H1 (cell line): ENCODE data around the gene XYLB. TPM values are rescaled to one million over a fixed set of nuclear protein-coding genes. Genes with fewer than 3 reads are reported as not detected.

Source experiments
- POLR2AphosphoS5 ChIP-seq: IDR thresholded peaks from 2 replicates; pipeline ENCODE4 v1.6.1; 2011; ENCODE audit warnings: low read depth, low read length
- RBBP5 ChIP-seq: IDR thresholded peaks from 2 replicates; pipeline ENCODE4 v1.7.1; 2012; ENCODE audit warnings: low read depth, mild to moderate bottlenecking, inconsistent platforms, low read length, moderate library complexity, borderline replicate concordance
- polyA plus RNA-seq, 7 experiments: library from polyadenylated mRNA; depleted of rRNA in 3 of 7; stranded (reverse) in 5 of 7; unstranded in 2 of 7; fragments of >200 nt in 5 of 7; fragments of 200-250 nt in 2 of 7; gene quantifications; 1 replicate in 5 of 7; 2 replicates in 1 of 7; 4 replicates in 1 of 7; pipeline versions ENCODE4 v1.2.1 to v1.2.3, GENCODE V29; 2011 to 2013; ENCODE audit warnings: missing spikeins in 2 of 7, mixed read lengths in 2 of 7
- total RNA-seq: library from RNA; stranded (reverse); fragmentation: NEBNext Ultra II Directional; extraction: Animal tissue kit (Norgen Biotek cat#: 25700); gene quantifications from 2 replicates; pipeline ENCODE4 v1.2.1, GENCODE V29; 2021
- TF ChIP-seq, protein P1 (sequence below): fragments of 300-600 bp; sonication (generic); IDR thresholded peaks from 2 replicates; pipeline ENCODE4 v1.7.1; 2012; ENCODE audit warnings: low read length, moderate library complexity, mild to moderate bottlenecking, inconsistent platforms; ENCODE audit not compliant: insufficient replicate concordance

Gene XYLB
- total and polyA plus RNA-seq, 2 of the 8 experiments (the other 6 are each of a cell fraction or from before 2014, with no cell fraction given), result 1.7 to 5.5 TPM

DNA sequence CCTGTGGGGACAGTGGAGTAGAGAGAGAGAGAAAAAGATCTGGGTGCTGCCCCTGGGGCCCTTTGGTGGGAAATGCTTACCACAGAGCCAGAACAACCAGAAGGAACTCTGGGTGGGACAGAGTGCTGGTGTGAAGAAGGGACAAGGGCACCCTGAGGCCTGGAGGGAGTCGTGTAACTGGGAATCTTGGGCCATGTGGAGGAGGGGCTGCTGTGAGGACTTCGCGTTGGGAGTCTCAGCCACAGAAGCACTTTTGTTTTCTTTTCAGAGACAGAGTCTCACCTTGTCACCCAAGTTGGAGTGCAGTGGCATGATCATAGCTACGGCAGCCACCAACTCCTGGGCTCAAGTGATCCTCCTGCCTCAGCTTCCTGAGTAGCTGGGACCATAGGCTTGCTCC, 24.3 kb downstream of the XYLB start (continued):
- TF ChIP-seq, protein P1, sequence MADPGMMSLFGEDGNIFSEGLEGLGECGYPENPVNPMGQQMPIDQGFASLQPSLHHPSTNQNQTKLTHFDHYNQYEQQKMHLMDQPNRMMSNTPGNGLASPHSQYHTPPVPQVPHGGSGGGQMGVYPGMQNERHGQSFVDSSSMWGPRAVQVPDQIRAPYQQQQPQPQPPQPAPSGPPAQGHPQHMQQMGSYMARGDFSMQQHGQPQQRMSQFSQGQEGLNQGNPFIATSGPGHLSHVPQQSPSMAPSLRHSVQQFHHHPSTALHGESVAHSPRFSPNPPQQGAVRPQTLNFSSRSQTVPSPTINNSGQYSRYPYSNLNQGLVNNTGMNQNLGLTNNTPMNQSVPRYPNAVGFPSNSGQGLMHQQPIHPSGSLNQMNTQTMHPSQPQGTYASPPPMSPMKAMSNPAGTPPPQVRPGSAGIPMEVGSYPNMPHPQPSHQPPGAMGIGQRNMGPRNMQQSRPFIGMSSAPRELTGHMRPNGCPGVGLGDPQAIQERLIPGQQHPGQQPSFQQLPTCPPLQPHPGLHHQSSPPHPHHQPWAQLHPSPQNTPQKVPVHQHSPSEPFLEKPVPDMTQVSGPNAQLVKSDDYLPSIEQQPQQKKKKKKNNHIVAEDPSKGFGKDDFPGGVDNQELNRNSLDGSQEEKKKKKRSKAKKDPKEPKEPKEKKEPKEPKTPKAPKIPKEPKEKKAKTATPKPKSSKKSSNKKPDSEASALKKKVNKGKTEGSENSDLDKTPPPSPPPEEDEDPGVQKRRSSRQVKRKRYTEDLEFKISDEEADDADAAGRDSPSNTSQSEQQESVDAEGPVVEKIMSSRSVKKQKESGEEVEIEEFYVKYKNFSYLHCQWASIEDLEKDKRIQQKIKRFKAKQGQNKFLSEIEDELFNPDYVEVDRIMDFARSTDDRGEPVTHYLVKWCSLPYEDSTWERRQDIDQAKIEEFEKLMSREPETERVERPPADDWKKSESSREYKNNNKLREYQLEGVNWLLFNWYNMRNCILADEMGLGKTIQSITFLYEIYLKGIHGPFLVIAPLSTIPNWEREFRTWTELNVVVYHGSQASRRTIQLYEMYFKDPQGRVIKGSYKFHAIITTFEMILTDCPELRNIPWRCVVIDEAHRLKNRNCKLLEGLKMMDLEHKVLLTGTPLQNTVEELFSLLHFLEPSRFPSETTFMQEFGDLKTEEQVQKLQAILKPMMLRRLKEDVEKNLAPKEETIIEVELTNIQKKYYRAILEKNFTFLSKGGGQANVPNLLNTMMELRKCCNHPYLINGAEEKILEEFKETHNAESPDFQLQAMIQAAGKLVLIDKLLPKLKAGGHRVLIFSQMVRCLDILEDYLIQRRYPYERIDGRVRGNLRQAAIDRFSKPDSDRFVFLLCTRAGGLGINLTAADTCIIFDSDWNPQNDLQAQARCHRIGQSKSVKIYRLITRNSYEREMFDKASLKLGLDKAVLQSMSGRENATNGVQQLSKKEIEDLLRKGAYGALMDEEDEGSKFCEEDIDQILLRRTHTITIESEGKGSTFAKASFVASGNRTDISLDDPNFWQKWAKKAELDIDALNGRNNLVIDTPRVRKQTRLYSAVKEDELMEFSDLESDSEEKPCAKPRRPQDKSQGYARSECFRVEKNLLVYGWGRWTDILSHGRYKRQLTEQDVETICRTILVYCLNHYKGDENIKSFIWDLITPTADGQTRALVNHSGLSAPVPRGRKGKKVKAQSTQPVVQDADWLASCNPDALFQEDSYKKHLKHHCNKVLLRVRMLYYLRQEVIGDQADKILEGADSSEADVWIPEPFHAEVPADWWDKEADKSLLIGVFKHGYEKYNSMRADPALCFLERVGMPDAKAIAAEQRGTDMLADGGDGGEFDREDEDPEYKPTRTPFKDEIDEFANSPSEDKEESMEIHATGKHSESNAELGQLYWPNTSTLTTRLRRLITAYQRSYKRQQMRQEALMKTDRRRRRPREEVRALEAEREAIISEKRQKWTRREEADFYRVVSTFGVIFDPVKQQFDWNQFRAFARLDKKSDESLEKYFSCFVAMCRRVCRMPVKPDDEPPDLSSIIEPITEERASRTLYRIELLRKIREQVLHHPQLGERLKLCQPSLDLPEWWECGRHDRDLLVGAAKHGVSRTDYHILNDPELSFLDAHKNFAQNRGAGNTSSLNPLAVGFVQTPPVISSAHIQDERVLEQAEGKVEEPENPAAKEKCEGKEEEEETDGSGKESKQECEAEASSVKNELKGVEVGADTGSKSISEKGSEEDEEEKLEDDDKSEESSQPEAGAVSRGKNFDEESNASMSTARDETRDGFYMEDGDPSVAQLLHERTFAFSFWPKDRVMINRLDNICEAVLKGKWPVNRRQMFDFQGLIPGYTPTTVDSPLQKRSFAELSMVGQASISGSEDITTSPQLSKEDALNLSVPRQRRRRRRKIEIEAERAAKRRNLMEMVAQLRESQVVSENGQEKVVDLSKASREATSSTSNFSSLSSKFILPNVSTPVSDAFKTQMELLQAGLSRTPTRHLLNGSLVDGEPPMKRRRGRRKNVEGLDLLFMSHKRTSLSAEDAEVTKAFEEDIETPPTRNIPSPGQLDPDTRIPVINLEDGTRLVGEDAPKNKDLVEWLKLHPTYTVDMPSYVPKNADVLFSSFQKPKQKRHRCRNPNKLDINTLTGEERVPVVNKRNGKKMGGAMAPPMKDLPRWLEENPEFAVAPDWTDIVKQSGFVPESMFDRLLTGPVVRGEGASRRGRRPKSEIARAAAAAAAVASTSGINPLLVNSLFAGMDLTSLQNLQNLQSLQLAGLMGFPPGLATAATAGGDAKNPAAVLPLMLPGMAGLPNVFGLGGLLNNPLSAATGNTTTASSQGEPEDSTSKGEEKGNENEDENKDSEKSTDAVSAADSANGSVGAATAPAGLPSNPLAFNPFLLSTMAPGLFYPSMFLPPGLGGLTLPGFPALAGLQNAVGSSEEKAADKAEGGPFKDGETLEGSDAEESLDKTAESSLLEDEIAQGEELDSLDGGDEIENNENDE, result no peak
- TF ChIP-seq POLR2AphosphoS5 (no peak), RBBP5 (no peak)
